HUES48 (cell line): ENCODE results near the gene ACVRL1.
"Not testable (repeated sequence)": the region's sequence is repeated elsewhere in the genome, so short reads cannot be mapped to it uniquely, and the experiment has no call there.

Experiments used
- H3K27ac ChIP-seq: one replicate; pipeline ENCODE4 v1.7.0; 2013; ENCODE audit warnings: low read depth, low read length, inconsistent platforms
- H3K27me3 ChIP-seq: 2 replicates; pipeline ENCODE4 v1.6.1; 2013; ENCODE audit warnings: mild to moderate bottlenecking, low read length; ENCODE audit not compliant: control insufficient read depth, insufficient read depth
- H3K36me3 ChIP-seq: 2 replicates; pipeline ENCODE4 v1.6.1; 2013; ENCODE audit warnings: low read length; ENCODE audit not compliant: control insufficient read depth, insufficient read depth
- H3K4me1 ChIP-seq: 2 replicates; pipeline ENCODE4 v1.6.1; 2013; ENCODE audit warnings: mild to moderate bottlenecking, low read length; ENCODE audit not compliant: control insufficient read depth, insufficient read depth
- H3K4me3 ChIP-seq: 2 replicates; pipeline ENCODE4 v1.5.1; 2013; ENCODE audit warnings: mild to moderate bottlenecking, low read depth, low read length
- H3K9ac ChIP-seq: 2 replicates; pipeline ENCODE4 v1.6.1; 2013; ENCODE audit warnings: mild to moderate bottlenecking, low read depth, low read length, moderate library complexity
- H3K9me3 ChIP-seq: 2 replicates; pipeline ENCODE4 v1.6.1; 2013; ENCODE audit warnings: low read length; ENCODE audit not compliant: control insufficient read depth, insufficient read depth

ACVRL1 gene

GRCh38 chr12:51879102-51879501, 28.2 kb upstream of the ACVRL1 start:
- Histone ChIP-seq H3K9ac (no peak overlapping the region), H3K27ac (no peak overlapping the region), H3K36me3 (no peaks in the 10 kb centered on the region), H3K9me3 (no peaks in the 10 kb centered on the region), H3K4me1 (no peaks in the 10 kb centered on the region), H3K27me3 (no peaks in the 10 kb centered on the region), H3K4me3 (no peak overlapping the region)

- H3K9ac ChIP-seq: no peak overlapping the region
- peaks cover 6% of the 10 kb centered on the region; the same call in 1 of the 2 replicates for H3K4me1 ChIP-seq
Observed at GRCh38 chr12:51883295-51883694, 24.0 kb upstream of the ACVRL1 start.

GRCh38 chr12:51883998-51884675, 23.2 kb upstream of the ACVRL1 start:
- H3K4me3 ChIP-seq: no peak overlapping the region
- H3K9me3 ChIP-seq: no peaks in the 10 kb centered on the region
- peaks cover 8% of the 10 kb centered on the region; the same call in 1 of the 2 replicates for H3K4me1 ChIP-seq
- no peak overlapping the region for H3K27ac ChIP-seq
- H3K27me3 ChIP-seq: peaks cover 12% of the 10 kb centered on the region
- no peaks in the 10 kb centered on the region for H3K36me3 ChIP-seq
- no peak overlapping the region for H3K9ac ChIP-seq

More at GRCh38 chr12:51883295-51883694, 24.0 kb upstream of the ACVRL1 start:
- peaks cover 5% of the 10 kb centered on the region for H3K27me3 ChIP-seq
- H3K9me3 ChIP-seq: no peaks in the 10 kb centered on the region
- H3K27ac ChIP-seq: no peak overlapping the region
- no peaks in the 10 kb centered on the region for H3K36me3 ChIP-seq
- no peak overlapping the region for H3K4me3 ChIP-seq

- peaks cover 17% of the 10 kb centered on the region for H3K27me3 ChIP-seq
- H3K4me1 ChIP-seq: peaks cover 8% of the 10 kb centered on the region
- H3K9ac ChIP-seq: no peak overlapping the region
- H3K9me3 ChIP-seq: no peaks in the 10 kb centered on the region
- no peaks in the 10 kb centered on the region for H3K36me3 ChIP-seq
- no peak overlapping the region for H3K27ac ChIP-seq
- H3K4me3 ChIP-seq: no peak overlapping the region
Observed at GRCh38 chr12:51884676-51885229, 22.6 kb upstream of the ACVRL1 start.

- H3K9me3 ChIP-seq, H3K4me3 ChIP-seq, H3K4me1 ChIP-seq, H3K36me3 ChIP-seq, H3K27ac ChIP-seq, H3K9ac ChIP-seq: not testable (repeated sequence)
- peaks cover 17% of the 10 kb centered on the region for H3K27me3 ChIP-seq
Observed at GRCh38 chr12:51885294-51886020, 21.8 kb upstream of the ACVRL1 start.

- H3K9ac ChIP-seq: no peak overlapping the region
Observed at GRCh38 chr12:51886021-51886710, 21.1 kb upstream of the ACVRL1 start.

GRCh38 chr12:51887476-51888315, 19.6 kb upstream of the ACVRL1 start, which contains the start of gene ANKRD33:
ANKRD33 (plus strand) TSS chr12:51888103; CDS start chr12:51888187, 84 bp downstream.
- Histone ChIP-seq H3K4me3 (peak within 1 kb of the TSS; percentile 59), H3K9me3 (no peaks in the 10 kb centered on the region), H3K4me1 (peaks cover 8% of the 10 kb centered on the region), H3K36me3 (no peaks in the 10 kb centered on the region), H3K27ac (no peak within 1 kb of the TSS), H3K27me3 (peaks cover 17% of the 10 kb centered on the region), H3K9ac (no peak within 1 kb of the TSS)

More at GRCh38 chr12:51886021-51886710, 21.1 kb upstream of the ACVRL1 start:
- H3K4me3 ChIP-seq: no peak overlapping the region
- H3K27me3 ChIP-seq: peaks cover 17% of the 10 kb centered on the region
- H3K27ac ChIP-seq: no peak overlapping the region
- H3K4me1 ChIP-seq: peaks cover 8% of the 10 kb centered on the region
- H3K9me3 ChIP-seq: no peaks in the 10 kb centered on the region
- no peaks in the 10 kb centered on the region for H3K36me3 ChIP-seq

- Histone ChIP-seq H3K9me3 (no peaks in the 10 kb centered on the region), H3K9ac (no peak overlapping the region), H3K36me3 (no peaks in the 10 kb centered on the region), H3K4me3 (peak overlapping the region; percentile 59), H3K4me1 (peaks cover 8% of the 10 kb centered on the region), H3K27me3 (peaks cover 17% of the 10 kb centered on the region), H3K27ac (no peak overlapping the region)
Observed at GRCh38 chr12:51888316-51889215, 18.7 kb upstream of the ACVRL1 start.

GRCh38 chr12:51889216-51890132, 17.8 kb upstream of the ACVRL1 start:
- Histone ChIP-seq H3K4me3 (no peak overlapping the region), H3K4me1 (peaks cover 8% of the 10 kb centered on the region), H3K36me3 (no peaks in the 10 kb centered on the region), H3K27me3 (peaks cover 17% of the 10 kb centered on the region), H3K9me3 (no peaks in the 10 kb centered on the region), H3K9ac (no peak overlapping the region), H3K27ac (no peak overlapping the region)
